GM12875 (cell line): ENCODE measurements around the gene TEX36.
"Not testable (repeated sequence)": the region's sequence is repeated elsewhere in the genome, so short reads cannot be mapped to it uniquely, and the experiment has no call there.

ENCODE experiments used
- H3K4me3 ChIP-seq: one replicate; pipeline ENCODE4 v1.5.1; 2011; ENCODE audit warnings: low read depth, low read length, control low read depth
- CTCF ChIP-seq: IDR thresholded peaks from 2 replicates; pipeline ENCODE4 v1.5.1; 2011; ENCODE audit warnings: low read depth, mild to moderate bottlenecking, control low read depth, inconsistent platforms, low read length, moderate library complexity, borderline replicate concordance; ENCODE audit not compliant: insufficient read depth

The TEX36 gene

GRCh38 chr10:125621052-125621451, 61.9 kb downstream of the TEX36 start:
- no peak for TF ChIP-seq CTCF
- no peak overlapping the region for H3K4me3 ChIP-seq

DNA sequence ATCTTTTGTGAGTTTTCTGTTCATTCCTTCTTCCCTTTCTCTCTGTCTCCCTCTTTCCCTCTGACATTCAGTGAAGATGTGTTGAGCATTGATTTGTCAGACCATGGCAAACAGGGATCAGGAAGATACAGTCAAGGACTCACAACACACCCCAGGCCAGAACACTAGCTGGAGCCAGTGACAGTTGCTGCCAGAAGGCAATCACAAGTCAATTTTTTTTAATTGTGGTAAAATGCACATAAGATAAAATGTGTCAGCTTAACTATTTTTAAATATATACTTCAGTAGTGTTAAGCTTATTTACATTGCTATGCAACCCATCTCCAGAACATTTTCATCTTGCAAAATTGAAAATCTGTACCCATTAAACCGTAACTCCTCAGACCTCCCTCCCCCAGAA, 62.6 kb downstream of the TEX36 start:
- no peak overlapping the region for H3K4me3 ChIP-seq
- no peak for TF ChIP-seq CTCF

DNA sequence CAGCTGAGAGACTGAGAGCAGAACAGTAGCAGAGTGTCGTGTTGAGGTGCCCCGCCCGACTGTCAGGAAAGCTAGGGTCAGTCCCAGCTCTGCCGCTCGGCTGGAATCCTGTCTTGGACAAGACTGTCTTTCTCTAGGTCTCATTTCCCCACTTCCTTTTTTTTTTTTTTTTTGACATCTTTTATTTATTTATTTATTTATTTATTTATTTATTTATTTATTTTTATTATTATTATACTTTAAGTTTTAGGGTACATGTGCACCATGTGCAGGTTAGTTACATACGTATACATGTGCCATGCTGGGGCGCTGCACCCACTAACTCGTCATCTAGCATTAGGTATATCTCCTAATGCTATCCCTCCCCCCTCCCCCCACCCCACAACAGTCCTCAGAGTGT, 69.9 kb downstream of the TEX36 start:
- not testable (repeated sequence) for H3K4me3 ChIP-seq

GRCh38 chr10:125611756-125612155, 71.2 kb downstream of the TEX36 start:
- TF ChIP-seq CTCF: no peak
- H3K4me3 ChIP-seq: no peak overlapping the region

DNA sequence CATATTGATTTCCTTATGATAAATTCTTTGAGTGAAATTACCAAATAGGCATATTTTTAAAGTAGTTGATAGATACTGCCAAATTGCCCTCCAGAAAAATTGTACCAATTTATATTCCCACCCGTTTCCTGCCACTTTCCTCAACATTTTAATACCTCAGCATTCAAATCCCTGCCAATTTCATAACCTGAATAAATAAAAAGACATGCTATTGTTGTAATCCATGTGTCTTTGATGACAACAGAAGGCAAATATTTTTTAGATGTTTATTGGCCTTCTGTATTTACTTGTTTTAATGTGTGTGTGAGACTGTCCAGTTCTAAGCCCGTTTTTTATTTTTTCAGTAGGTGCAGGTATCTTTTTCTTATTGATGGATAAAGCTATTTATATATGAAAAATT, 71.7 kb downstream of the TEX36 start:
- H3K4me3 ChIP-seq: no peak overlapping the region
- TF ChIP-seq CTCF: no peak

GRCh38 chr10:125609859-125610258, 73.1 kb downstream of the TEX36 start:
- TF ChIP-seq CTCF: no peak
- H3K4me3 ChIP-seq: no peak overlapping the region

DNA sequence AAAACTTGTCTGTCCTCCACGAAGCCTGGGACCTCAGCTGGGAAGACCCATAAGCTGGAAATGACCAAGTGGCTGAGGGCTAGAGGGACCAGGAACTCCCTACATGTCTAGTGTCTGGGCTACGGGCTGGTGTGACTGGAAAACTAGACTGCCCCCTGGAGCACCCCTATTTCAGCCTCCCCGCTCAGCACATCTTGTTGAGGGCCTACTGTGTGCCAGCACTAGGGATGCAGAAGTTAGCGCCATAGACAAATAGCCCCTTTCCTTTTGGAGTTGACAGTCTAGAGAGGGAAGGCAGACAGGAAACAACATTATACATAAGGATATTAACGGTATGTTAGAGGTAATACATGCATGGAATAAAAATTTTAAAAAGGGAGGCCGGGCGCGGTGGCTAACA, 74.5 kb downstream of the TEX36 start:
- H3K4me3 ChIP-seq: no peak overlapping the region
- no peak for TF ChIP-seq CTCF

DNA sequence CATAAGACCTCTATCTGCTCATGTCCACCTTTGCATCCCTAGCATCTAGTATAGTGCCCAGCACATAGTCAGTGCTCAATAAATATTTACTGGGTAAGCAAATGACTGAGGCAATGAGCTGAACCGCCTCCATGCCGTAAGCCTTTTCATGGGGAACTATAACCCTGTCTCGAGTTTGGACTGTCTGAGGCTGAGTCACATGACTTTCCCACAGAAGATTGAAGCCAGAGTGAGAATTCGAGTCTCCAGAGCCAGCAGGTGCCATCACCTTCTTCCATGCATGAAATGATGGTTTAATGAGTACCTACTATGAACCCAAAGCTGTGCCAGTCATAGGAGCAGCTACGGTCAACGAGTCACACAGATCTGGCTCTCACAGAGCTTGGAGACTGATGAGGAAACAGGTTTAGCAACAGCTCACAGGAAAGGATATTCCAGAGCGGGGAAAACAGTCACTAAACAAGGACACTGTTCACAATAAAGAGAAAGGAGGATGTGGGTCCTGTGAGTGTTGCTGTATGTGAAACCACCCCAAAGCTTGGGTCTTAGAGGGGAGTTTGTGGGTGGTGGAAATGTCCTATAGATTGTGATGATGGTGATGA, 75.2 kb downstream of the TEX36 start:
- no peak overlapping the region for H3K4me3 ChIP-seq
- TF ChIP-seq CTCF: no peak
